GM21367 (cell line): ENCODE results near the gene MYH14.
A peak's percentile ranks its signal among the peaks of the same experiment; 100 is the strongest.
"Not testable (repeated sequence)": the region's sequence is repeated elsewhere in the genome, so short reads cannot be mapped to it uniquely, and the experiment has no call there.

Experiments used
- ATAC-seq: cut with Tn5 transposase; IDR thresholded peaks from one replicate; pipeline ENCODE4 v1.9.1; 2021; ENCODE audit not compliant: unreplicated experiment

The MYH14 gene

DNA sequence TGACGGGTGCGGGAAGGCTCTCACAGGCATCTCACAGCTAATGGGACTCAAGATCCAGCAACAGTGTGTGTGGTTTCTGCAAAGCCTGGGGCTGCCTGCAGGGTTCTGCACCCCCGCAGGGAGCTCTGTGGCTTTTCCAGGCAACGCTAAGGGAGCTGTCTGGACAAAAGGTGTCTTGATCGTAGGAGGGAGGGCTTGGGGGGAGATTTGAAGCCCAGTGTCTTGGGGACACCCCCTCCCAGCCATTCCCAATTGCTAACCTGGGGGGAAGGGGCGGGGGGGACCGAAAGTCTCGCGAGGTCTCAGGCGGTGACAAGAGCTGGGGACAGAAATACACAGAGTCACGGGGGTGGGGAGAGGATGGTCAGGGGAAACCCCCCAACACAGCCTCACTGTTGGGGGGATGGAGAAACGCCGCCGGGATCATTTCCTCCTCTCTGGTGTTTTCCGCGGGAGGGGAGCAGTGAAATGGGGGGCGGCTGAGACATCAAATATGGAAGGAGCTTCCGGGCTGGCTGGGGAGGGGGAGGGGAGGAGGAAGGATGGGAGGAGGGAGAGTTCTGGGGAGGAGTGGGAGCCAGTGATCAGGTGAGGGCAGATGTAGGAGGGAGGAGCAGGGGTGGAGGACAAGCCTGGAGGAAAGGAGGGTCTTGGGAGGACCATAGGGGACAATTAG lies 112.5 kb downstream of the MYH14 start:
- no peak for ATAC-seq

DNA sequence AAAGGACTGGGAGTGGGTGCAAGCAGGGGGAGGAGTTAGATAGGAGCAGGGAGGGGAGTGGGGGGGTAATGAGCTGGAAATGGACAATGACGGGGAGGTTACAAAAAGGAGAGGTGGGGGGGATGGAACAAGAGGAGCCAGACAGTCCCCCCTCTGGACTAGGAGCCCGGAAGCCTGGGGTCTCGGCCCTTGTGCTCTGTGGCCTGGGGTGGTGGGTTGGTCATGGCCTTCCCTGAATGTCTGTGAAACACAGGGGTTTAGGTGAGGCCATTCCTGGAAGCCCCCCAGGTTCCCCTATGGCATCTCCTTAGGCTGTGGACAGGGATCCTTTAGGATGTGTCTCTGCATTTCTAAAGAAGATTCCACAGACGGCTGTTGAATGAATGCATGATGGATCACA lies 113.7 kb downstream of the MYH14 start:
- ATAC-seq: no peak

DNA sequence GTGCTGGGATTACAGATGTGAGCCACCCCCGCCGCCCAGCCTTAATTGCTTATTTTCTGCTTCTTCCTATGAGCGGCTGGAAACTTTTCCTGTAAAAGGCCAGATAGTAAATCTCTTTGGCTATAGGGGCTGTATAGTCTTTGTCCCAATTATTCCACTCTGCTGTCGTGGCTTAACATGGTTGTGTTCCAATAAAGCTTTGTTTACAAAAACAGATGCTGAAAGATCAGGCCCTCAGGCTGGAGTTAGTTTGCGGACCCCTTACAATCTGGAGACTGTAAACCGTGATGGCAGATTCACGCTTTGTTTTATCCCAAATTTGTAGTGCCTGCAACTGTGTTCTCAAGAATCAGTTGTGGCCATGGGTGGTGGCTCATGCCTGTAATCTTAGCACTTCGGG lies 115.0 kb downstream of the MYH14 start:
- no peak for ATAC-seq

DNA sequence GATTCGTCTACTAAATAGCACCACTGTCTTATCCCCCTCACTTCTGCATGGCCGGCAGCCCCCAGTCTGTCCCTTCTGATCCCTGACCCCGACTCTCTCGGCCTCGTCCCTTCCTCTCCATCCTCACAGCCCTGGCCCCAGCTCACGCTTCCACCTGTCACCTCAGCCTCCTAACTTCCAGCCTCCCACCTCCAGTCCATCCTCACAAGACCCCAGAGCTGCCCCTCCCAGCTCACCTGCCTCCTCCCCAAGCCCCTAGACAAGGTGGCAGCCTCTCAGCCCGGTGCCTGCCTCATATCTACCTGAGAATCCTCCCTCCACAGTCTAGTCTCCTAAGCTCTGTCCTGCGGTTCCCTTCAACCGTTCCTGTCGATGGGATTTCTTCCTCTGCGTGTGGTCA lies 115.7 kb downstream of the MYH14 start:
- ATAC-seq: no peak

DNA sequence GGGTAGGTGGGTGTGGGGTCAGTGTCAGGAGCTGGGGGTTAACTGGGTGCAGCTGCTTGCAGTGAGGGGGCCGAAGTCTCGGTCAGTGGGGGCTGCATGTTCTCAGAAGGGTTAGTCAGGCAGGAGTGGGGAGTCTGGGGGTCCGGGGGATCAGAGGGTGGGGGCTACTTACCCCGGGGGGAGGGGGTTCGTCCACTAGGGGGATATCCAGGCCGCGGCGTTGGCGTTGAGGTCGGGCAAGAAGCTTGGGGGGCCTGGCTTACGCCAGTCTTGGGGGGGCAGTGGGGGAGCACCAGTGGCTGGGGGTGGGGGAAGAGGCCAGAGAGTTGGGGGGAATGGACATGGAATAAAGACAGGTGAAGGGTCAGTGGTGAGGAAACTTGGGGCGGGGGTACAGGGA lies 116.6 kb downstream of the MYH14 start:
- ATAC-seq: no peak

DNA sequence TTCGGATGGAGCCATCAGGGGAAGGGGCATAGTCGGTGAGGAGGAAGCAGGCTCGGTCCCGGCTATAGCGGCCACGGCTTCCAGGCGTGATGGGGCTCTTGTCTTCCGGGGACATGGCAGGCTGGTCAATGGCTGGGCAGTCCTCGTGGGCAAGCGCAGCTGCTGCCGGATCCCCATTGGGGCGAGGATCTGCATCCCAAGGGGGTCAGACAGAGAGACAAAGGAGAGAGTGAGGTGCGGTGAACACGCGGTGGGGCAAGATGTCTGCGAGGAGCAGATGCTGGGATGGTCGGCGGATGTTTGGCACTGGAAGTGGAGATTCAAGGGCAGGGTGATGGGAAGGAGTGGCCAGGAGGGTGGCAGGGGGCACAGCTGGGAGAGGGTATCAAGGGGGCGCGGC lies 117.2 kb downstream of the MYH14 start:
- no peak for ATAC-seq

DNA sequence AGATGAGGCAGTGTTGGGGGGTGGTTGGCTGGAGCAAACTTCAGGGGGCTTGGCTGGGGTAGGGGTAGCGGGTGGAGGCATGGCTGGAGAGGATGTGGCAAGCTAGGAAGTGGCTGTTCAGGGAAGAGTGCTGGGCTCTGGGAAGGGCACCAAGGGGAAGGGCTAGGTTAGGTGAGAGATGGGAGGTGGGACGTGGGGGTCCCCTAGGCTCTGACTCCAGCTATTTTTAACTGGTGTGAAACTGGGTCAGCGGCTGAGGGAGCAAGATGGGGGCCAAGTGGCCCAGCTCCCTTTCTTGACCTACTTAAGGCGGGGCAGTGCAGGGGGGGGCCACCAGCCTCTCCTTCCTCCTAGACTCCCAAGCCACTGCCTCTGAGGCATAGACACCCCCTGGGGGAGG lies 118.4 kb downstream of the MYH14 start:
- ATAC-seq: no peak

DNA sequence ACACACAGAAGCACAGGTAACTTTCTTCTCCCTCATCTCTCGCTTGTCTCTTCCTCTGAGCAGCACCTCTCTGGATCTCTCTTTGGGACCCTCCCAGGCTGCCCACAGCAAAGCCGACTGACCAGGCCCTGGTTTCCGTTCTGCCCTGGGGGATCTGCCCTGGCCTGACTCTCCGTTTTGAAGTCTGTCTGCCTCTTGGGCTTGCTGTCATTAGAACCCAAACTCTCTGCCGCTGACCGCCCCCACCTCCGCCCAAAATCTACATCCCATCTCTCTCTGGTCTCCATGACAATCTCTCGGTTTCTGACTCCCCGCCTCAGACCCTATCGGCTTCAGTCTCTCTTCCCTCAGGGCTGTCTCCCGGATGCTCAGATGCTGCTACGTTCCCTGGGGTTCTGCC lies 118.8 kb downstream of the MYH14 start:
- ATAC-seq: no peak

DNA sequence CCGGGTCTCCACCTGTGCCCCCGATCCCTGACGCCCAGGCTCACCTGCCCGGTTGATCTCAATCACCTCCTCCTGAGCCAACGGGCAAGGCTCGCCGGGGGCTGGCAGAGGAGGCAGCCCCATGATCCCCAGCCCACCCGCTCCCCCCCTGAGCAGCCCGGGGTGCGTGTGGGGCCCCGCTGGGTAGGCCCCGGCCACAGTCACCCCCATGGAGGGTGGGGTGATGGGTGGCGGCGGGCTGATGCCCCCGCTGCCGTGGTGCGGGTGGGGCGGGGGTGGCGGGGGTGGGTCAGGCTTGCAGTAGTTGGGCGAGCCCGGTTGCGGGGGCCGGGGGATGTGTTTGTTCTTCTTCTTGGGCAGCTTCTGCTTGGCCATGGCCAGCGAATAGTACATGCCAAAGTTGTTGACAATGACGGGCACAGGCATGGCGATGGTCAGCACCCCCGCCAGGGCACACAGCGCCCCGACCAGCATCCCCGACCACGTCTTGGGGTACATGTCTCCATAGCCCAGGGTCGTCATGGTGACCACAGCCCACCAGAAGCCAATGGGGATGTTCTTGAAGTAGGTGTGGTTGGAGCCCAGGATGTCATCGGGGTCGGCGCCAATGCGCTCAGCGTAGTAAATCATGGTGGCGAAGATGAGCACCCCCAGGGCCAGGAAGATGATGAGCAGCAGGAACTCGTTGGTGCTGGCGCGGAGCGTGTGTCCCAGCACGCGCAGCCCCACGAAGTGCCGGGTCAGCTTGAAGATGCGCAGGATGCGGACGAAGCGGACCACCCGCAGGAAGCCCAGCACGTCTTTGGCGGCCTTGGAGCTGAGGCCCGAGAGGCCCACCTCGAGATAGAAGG lies 119.7 kb downstream of the MYH14 start:
- ATAC-seq: no peak

DNA sequence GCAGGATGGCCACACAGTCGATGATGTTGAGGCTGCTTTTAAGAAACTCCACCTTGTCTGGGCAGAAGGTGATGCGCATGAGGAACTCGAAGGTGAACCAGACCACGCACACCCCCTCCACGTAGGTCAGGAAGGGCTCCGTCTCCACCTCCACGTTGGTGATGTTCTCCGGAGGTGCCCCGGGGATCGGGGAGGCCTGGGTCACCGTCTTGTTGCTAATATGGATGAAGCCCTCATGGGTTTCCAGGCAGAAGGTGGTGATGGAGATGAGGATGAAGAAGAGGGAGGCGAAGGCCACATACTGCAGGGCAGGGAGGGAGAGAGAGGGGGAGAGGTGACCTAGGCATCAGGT lies 120.3 kb downstream of the MYH14 start:
- ATAC-seq: no peak

DNA sequence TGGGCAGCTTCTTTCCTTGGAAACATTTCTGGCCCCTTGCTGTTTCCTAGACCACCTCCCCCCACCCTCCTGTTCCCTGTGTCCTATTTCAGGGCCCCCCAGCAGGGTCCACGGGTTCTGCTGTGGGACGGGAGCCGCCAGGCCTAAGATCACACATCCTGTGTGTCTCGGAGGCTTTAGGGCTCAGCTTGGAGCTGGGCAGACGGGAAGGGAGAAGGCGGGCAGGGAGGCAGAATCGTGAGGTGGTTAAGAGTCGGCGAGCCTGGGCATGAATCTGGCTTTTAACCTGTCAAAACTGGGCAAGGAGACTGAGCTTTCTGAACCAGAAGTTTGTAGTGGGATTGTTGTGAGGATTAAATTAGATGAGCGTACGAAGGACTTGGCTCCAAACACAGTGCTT lies 120.9 kb downstream of the MYH14 start:
- ATAC-seq: no peak

DNA sequence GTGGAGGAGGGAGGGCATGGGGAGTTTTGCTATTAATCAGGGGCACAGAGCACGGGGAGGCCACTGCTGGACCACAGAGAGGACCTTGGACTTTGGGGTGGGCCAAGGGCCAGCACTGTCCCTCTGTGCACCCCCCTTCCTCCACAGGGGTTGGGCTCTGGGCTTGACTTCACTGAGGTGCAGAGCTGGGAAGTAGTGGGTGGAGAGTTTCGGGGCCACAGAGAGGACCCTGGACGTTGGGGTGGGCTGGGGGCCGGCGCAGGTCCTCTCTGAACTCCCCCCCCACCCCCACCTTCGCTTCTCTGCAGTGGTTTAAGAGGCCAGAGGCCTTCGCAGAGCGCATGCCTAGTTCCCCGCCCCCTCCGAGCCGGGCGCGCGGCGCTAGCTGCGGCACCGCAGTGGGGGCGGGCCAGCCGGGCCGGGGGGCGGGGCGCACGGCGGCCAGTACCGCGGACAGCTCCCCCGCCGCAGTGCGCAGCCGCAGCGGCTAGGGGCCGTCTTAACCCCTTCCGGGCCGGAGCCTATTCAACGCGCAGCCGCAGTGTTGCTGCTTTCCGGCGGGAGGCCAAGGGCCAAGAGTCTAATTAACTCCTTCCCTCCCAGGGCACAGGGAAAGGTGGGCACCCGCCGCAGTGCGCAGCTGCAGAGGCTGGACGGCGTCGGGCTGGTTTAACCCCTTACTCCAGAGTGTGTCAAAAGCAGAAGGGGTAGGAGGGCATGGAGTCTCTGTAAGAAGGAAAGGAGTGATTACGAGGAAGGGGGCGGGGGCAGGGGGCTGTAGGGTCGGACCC lies 122.1 kb downstream of the MYH14 start:
- ATAC-seq: no peak

DNA sequence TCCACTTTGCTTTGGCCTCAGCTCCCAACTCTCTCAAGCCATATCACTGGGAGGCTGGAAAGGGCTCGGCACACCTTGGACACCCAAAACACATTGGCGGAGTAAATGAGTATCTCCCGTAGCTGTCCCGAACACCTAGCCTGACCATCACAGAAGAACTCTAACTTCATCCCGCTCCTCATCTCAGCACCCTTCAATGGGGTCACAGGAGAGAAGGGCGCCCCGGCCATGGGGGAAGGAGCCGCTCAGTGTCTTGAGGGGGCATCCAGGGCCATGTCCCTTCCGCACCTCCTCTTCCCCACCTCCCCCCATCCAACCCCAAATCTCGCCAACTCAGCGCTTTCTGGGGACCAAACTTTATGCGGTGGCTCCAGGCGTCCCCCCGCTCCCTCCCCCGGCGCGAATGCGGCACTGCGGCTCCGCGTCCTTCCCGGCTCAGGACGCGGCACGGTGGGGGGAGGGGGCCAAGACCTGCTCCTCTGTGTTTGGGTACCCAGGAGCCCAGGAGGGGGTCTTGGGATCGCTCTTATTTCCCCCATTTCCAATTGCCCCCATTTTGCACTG lies 122.8 kb downstream of the MYH14 start:
- ATAC-seq: no peak

DNA sequence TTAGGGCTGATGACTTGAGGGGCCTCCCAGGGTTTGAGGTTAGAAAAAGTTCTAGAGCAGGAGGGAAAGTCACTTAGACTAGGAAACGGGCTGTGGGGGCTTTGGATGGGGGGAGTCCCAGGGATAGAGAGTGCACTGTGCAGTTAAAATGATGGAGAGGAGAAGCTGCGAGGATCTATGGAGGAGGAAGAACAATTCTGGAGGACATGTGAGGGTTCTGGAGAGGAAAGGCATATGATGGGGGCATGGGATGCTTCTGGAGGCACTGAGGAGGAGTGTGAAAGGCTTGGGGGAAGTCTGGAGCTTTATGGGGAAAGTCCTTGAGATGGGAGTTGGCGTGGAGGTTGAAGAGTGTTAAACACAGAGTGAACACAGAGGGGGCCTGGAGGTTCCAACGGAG lies 123.6 kb downstream of the MYH14 start:
- ATAC-seq: no peak

DNA sequence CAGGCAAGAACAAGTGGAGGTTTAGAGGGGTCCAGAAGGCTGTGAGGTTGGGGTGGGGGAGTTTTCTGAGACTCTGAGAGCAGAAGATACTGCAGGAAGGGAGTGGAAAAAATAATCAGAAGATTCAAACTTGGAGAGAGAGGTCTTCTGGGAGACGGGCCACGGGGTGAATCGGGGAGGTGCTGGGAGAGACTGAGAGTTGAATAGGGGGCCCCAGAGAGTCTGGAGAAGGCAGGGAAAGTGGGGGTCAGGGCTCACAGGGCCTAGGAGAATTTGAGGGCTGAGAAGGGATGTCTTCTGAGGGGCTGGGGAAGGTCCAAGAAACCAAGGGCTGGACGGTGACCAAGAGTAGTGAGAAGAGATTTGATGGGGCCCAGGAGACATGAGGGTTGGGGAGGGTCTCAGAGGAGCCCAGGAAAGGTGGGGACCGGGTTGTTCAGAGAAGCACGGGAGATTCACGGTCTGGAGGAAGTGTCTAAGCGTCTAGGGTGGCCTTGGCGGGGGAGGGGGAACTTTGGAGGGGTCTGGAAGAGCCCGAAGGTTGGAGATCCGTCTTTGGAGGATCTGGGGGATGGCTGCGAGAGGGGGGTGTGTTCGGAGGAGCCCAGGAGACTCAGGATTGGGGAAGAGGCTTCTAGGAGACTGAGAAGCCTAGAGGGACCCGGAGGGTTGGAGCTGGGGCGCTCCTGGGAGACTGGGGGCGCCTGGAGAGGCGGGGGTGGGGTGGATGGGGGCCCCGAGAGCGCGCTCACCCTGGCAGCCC lies 124.2 kb downstream of the MYH14 start:
- ATAC-seq: no peak

DNA sequence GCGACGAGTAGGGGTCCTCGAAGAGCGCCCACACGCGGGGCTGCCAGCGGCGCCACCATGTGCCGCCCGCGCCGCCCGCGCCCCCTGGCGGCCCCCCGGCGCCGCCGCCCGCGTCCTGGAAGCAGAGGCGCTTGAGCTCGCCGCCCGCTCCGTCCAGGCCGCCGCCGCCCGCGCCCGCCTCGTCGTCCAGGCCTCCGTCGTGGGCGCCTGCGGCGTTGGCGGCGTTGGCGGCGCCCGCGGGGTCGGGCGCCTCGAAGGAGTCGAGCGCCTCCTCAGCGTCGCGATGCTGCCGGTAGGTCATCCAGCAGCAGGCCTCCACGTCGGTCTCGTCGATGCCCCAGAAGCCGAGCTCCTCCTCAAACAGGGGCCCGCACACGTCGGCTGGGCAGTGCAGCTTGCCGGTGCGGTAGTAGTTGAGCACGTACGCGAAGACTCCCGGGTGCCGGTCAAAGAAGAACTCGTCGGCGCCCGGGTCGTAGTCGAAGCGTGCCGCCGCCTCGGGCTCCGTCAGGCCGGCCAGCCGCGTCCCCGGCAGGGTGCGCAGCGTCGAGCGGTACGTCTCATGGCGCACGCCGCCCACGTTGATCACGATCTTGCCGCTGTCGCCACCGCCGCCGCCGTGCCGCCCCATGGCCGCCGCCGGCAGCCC lies 124.9 kb downstream of the MYH14 start:
- no peak for ATAC-seq

DNA sequence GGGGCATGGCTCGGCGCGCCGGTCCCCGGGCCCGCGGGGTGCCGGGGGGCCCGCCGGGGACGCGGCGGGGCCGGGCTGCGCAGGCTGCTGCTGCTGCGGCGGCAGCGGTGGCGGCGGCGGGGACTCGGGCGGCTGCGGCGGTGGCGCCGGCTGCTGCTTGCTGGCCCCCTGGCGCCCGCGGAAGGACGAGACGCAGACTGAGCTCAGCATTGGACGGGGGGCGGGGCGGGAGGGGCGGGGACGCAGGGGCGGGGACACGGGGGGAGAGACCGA lies 125.4 kb downstream of the MYH14 start:
- ATAC-seq: peak; percentile 8

DNA sequence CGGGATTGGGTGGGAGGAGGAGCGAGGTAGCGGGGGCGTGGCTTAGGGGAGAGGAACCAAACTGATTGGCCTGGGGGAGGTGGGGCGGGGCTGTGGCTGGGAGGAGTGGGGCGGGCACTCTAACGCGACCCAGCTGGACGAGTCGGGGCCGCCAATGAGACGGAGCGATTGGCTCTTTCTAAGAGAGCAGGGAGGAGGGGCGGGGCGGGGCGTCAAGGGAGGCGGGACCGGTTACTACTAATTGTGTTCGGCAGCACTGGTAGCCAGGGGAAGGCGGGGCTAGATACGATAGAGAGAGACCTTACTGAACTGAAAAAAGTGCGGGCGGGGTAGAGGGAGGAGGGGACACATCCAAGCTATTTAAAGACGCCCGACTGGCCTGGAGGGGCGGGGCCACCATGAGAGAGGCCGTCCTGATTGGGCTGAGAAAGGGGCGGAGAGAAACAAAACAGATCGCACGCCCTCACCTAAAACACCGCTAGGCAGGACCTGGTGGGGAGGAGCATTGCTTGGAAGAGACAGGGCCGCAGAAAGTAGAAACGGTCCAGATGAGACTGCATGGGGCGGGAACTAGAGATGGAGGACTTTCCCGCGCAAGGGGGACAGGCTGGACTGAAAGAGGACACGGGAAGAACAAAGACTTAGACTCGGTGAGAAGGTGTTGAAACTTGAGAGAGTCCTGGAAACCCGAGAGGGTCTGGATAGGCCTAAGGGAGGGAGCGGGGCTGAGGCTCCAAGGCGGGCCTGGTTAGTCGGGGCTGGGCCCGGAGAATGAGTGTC lies 125.9 kb downstream of the MYH14 start, which contains the start of gene KCNC3:
TSS of gene KCNC3 (minus strand) at position 232 of the 780 bp plus-strand sequence. CDS start 295 bp downstream, outside the sequence.
- ATAC-seq: peak; percentile 32

DNA sequence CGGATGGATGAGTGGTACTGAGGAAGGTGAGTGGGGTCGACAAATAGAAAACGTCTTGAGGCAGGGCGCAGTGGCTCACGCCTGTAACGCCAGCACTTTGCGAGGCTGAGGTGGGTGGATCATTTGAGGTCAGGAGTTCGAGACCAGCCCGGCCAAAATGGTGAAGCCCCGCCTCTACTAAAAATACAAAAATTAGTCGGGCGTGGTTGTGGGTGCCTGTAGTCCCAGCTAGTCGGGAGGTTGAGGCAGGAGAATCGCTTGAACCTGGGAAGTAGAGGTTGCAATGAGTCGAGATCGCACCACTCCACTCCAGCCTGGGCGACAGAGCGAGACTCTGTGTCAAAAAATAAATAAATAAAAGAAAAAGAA lies 126.5 kb downstream of the MYH14 start:
- ATAC-seq: not testable (repeated sequence)
